Stromal cell of bone marrow (primary cell): ENCODE results near the gene WWOX.
"Not testable (repeated sequence)": the region's sequence is repeated elsewhere in the genome, so short reads cannot be mapped to it uniquely, and the experiment has no call there.

Experiments used
- DNase-seq: peaks from one replicate; pipeline ENCODE4 v3.0.0-alpha.2; 2012; ENCODE audit warnings: low read depth

WWOX gene

GRCh38 chr16:78502812-78503350 is 403.4 kb downstream of the WWOX start:
- DNase-seq: no peak

- peak; percentile 45 for DNase-seq
Observed at GRCh38 chr16:78503602-78504001, 404.1 kb downstream of the WWOX start.

GRCh38 chr16:78504401-78504851 is 405.0 kb downstream of the WWOX start:
- DNase-seq: no peak

- DNase-seq: no peak
Observed at GRCh38 chr16:78505036-78505435, 405.6 kb downstream of the WWOX start.

- peak; percentile 89 for DNase-seq
Observed at GRCh38 chr16:78505544-78506366, 406.3 kb downstream of the WWOX start.

- no peak for DNase-seq
Observed at GRCh38 chr16:78506367-78507193, 407.1 kb downstream of the WWOX start.

GRCh38 chr16:78507576-78507975 is 408.1 kb downstream of the WWOX start:
- no peak for DNase-seq

GRCh38 chr16:78509965-78510364 is 410.5 kb downstream of the WWOX start:
- no peak for DNase-seq

GRCh38 chr16:78510496-78510895 is 411.0 kb downstream of the WWOX start:
- DNase-seq: no peak

- no peak for DNase-seq
Observed at GRCh38 chr16:78513838-78514237, 414.4 kb downstream of the WWOX start.

GRCh38 chr16:78514888-78515287 is 415.4 kb downstream of the WWOX start:
- not testable (repeated sequence) for DNase-seq

- DNase-seq: no peak
Observed at GRCh38 chr16:78515421-78515820, 416.0 kb downstream of the WWOX start.

GRCh38 chr16:78516006-78516736 is 416.7 kb downstream of the WWOX start:
- no peak for DNase-seq

- no peak for DNase-seq
Observed at GRCh38 chr16:78519896-78520295, 420.4 kb downstream of the WWOX start.

GRCh38 chr16:78520470-78520869 is 421.0 kb downstream of the WWOX start:
- DNase-seq: no peak

- no peak for DNase-seq
Observed at GRCh38 chr16:78522327-78522726, 422.9 kb downstream of the WWOX start.

GRCh38 chr16:78523212-78523985 is 423.9 kb downstream of the WWOX start:
- no peak for DNase-seq

GRCh38 chr16:78524066-78524595 is 424.7 kb downstream of the WWOX start:
- DNase-seq: no peak

GRCh38 chr16:78528265-78528664 is 428.8 kb downstream of the WWOX start:
- DNase-seq: no peak

GRCh38 chr16:78529881-78530280 is 430.4 kb downstream of the WWOX start:
- DNase-seq: no peak

- DNase-seq: no peak
Observed at GRCh38 chr16:78530283-78530682, 430.8 kb downstream of the WWOX start.
